DND-41 (cell line): Measurements from ENCODE around the gene PRKACA.

Experiments used
- ATAC-seq: fragments of 200-7000 bp; cut with Tn5 transposase; 3 replicates; pipeline ENCODE4 v1.9.1; 2021; ENCODE audit warnings: low read depth; ENCODE audit not compliant: insufficient read depth
- DNase-seq: peaks from one replicate; pipeline ENCODE4 v3.0.0-alpha.2; 2020
- H2AFZ ChIP-seq: 2 replicates; pipeline ENCODE4 v1.6.0; 2012; ENCODE audit warnings: low read depth, low read length
- H3K27ac ChIP-seq: 2 replicates; pipeline ENCODE4 v1.5.1; 2012; ENCODE audit warnings: low read length, inconsistent platforms
- H3K27me3 ChIP-seq: fragments of 200-600 bp; sonication (generic); 2 replicates; pipeline ENCODE4 v1.6.0; 2012; ENCODE audit warnings: low read length, mild to moderate bottlenecking, inconsistent platforms; ENCODE audit not compliant: insufficient read depth, poor library complexity
- H3K36me3 ChIP-seq: 2 replicates; pipeline ENCODE4 v1.5.1; 2012; ENCODE audit warnings: low read length, inconsistent platforms; ENCODE audit not compliant: insufficient read depth
- H3K4me1 ChIP-seq: 2 replicates; pipeline ENCODE4 v1.5.1; 2012; ENCODE audit warnings: mild to moderate bottlenecking, low read length; ENCODE audit not compliant: insufficient read depth
- H3K4me2 ChIP-seq: 2 replicates; pipeline ENCODE4 v1.6.0; 2012; ENCODE audit warnings: mild to moderate bottlenecking, moderate library complexity, low read length, inconsistent platforms; ENCODE audit not compliant: insufficient read depth
- H3K4me3 ChIP-seq, 2 experiments: fragments of 200-600 bp in 1 of 2; shearing (Covaris generic) in 1 of 2; 2 replicates each; pipeline ENCODE4 v1.5.1; 2012 to 2016; ENCODE audit warnings: inconsistent platforms in 2 of 2, low read length in 2 of 2, mild to moderate bottlenecking in 2 of 2, low read depth in 1 of 2, moderate library complexity in 1 of 2
- H3K79me2 ChIP-seq: 2 replicates; pipeline ENCODE4 v1.6.0; 2012; ENCODE audit warnings: low read length, inconsistent platforms; ENCODE audit not compliant: insufficient read depth
- H3K9ac ChIP-seq: 2 replicates; pipeline ENCODE4 v1.6.0; 2012; ENCODE audit warnings: low read depth, mild to moderate bottlenecking, inconsistent platforms, low read length, moderate library complexity
- H3K9me3 ChIP-seq: 2 replicates; pipeline ENCODE4 v1.5.1; 2012; ENCODE audit warnings: low read length, moderate library complexity, mild to moderate bottlenecking, inconsistent platforms; ENCODE audit not compliant: insufficient read depth, severe bottlenecking
- H4K20me1 ChIP-seq: 2 replicates; pipeline ENCODE4 v1.6.0; 2012; ENCODE audit warnings: low read length; ENCODE audit not compliant: insufficient read depth
- EZH2 ChIP-seq: IDR thresholded peaks from 3 replicates; pipeline ENCODE4 v1.6.1; 2012; ENCODE audit warnings: borderline replicate concordance, low read depth, mild to moderate bottlenecking, moderate library complexity, low read length, inconsistent platforms; ENCODE audit not compliant: severe bottlenecking
- TF ChIP-seq, protein P1 (sequence below): IDR thresholded peaks from 2 replicates; pipeline ENCODE4 v1.5.1; 2012; ENCODE audit warnings: borderline replicate concordance, low read length, moderate library complexity, mild to moderate bottlenecking; ENCODE audit not compliant: poor library complexity, severe bottlenecking; ENCODE audit errors: extremely low read depth

PRKACA gene

DNA sequence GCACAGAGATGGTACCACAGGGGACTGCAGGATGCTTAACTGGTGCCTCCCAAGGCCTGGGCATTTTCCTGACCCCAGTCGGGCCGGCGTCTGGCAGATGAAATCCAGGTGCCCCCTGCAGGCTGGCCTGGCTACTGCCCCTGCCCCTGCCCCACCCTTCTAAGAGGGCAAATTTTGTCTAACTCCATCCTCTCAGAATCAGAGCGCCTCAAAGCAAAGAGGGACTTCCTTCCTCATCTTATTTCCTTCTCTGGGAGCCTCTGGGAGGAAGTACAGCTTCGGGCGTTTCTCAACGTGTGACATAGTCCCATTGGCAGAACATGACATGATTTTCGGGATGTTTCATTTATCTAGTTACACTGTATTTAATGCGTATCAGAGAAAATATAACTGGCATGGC lies 2.7 kb downstream of the PRKACA start:
- no peak overlapping the region for H2AFZ ChIP-seq
- no peak overlapping the region for H3K9ac ChIP-seq
- no peak overlapping the region for H3K4me2 ChIP-seq
- H4K20me1 ChIP-seq: peaks cover 32% of the 10 kb centered on the region
- no peak overlapping the region for H3K27ac ChIP-seq
- no peaks in the 10 kb centered on the region for H3K9me3 ChIP-seq
- no peaks in the 10 kb centered on the region for H3K27me3 ChIP-seq
- H3K79me2 ChIP-seq: peaks cover 53% of the 10 kb centered on the region
- DNase-seq (peak; percentile 29), ATAC-seq (no peak)
- peaks cover 35% of the 10 kb centered on the region for H3K4me1 ChIP-seq
- H3K36me3 ChIP-seq: peaks cover 16% of the 10 kb centered on the region
- TF ChIP-seq EZH2: no peak
- TF ChIP-seq, protein P1, sequence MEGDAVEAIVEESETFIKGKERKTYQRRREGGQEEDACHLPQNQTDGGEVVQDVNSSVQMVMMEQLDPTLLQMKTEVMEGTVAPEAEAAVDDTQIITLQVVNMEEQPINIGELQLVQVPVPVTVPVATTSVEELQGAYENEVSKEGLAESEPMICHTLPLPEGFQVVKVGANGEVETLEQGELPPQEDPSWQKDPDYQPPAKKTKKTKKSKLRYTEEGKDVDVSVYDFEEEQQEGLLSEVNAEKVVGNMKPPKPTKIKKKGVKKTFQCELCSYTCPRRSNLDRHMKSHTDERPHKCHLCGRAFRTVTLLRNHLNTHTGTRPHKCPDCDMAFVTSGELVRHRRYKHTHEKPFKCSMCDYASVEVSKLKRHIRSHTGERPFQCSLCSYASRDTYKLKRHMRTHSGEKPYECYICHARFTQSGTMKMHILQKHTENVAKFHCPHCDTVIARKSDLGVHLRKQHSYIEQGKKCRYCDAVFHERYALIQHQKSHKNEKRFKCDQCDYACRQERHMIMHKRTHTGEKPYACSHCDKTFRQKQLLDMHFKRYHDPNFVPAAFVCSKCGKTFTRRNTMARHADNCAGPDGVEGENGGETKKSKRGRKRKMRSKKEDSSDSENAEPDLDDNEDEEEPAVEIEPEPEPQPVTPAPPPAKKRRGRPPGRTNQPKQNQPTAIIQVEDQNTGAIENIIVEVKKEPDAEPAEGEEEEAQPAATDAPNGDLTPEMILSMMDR: peak; percentile 45
- H3K4me3 ChIP-seq: no peak overlapping the region

DNA sequence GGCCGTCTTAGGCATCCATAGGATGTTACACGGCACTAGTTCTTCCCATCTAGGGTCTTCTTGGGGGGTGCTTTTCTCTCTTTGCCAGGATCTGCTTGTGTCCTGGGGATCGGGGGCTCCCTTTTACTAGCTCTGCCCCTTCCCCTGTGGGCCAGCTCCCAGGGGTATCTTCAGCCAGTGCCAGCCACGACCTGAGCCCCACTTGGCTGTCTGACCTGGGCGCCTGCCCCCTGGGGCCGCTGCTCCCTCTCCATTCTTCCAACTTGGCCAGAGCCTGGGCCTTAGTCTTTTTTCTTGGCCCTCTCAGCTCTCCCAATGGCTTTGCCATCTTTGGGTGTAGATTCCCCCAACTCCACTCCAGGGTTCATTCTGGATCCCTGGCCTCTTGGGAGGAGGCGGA lies 3.1 kb downstream of the PRKACA start:
- TF ChIP-seq, protein P1: no peak
- no peak for TF ChIP-seq EZH2
- H2AFZ ChIP-seq: no peak overlapping the region
- H3K4me1 ChIP-seq: peaks cover 31% of the 10 kb centered on the region
- ATAC-seq (no peak), DNase-seq (no peak)
- H4K20me1 ChIP-seq: peaks cover 32% of the 10 kb centered on the region
- peaks cover 53% of the 10 kb centered on the region for H3K79me2 ChIP-seq
- H3K4me2 ChIP-seq: no peak overlapping the region
- H3K27ac ChIP-seq: no peak overlapping the region
- H3K9me3 ChIP-seq: no peaks in the 10 kb centered on the region
- H3K36me3 ChIP-seq: peaks cover 12% of the 10 kb centered on the region
- no peaks in the 10 kb centered on the region for H3K27me3 ChIP-seq
- no peak overlapping the region for H3K9ac ChIP-seq
- no peak overlapping the region for H3K4me3 ChIP-seq

DNA sequence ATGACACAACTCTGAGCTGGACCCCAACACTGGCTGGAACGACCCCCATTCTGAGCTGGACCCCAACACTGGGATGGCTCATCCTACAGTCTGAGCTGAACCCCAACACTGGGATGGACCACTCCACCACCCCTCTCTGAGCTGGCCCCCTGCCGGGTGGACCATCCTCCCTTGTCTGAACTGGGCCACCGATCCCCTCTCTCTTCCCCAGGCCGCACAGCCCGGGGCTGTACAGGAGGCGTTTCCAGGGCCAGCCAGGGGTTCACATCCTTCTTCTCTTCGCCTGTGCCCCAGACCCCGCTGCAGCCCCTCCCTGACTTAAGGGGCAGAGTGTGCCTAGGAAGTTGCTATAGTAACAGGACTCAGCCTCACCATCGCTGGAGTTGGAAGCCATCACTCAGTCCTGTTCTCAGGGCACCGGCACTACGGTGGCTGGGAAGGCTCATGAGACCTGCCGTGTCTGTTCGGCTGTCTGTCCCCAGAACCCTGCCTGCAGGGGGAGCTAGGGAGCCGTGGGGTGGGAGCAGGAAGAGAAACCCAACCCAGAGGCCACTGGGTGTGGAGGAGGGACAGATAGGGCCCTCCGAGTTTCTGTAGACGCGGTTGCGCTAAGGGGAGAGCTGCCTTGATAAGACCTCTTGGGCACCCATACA lies 3.7 kb downstream of the PRKACA start:
- no peak overlapping the region for H3K4me2 ChIP-seq
- H3K4me1 ChIP-seq: peaks cover 26% of the 10 kb centered on the region
- no peak overlapping the region for H3K9ac ChIP-seq
- peak; percentile 60 for DNase-seq
- no peak overlapping the region for H2AFZ ChIP-seq
- TF ChIP-seq, protein P1: peak; percentile 62
- no peak for TF ChIP-seq EZH2
- H4K20me1 ChIP-seq: peaks cover 32% of the 10 kb centered on the region
- H3K27me3 ChIP-seq: no peaks in the 10 kb centered on the region
- H3K36me3 ChIP-seq: peaks cover 11% of the 10 kb centered on the region
- ATAC-seq: no peak
- H3K4me3 ChIP-seq: no peak overlapping the region
- H3K9me3 ChIP-seq: no peaks in the 10 kb centered on the region
- H3K79me2 ChIP-seq: peaks cover 53% of the 10 kb centered on the region
- H3K27ac ChIP-seq: no peak overlapping the region
